ENCODE results near the gene SIL1. TPM values are rescaled to one million over a fixed set of nuclear protein-coding genes. Genes with fewer than 3 reads are reported as not detected.
"Not testable (repeated sequence)": the region's sequence is repeated elsewhere in the genome, so short reads cannot be mapped to it uniquely, and the experiment has no call there.

Gene SIL1
- total RNA-seq, 1 donor from 2014 or later = 76.7 TPM

DNA sequence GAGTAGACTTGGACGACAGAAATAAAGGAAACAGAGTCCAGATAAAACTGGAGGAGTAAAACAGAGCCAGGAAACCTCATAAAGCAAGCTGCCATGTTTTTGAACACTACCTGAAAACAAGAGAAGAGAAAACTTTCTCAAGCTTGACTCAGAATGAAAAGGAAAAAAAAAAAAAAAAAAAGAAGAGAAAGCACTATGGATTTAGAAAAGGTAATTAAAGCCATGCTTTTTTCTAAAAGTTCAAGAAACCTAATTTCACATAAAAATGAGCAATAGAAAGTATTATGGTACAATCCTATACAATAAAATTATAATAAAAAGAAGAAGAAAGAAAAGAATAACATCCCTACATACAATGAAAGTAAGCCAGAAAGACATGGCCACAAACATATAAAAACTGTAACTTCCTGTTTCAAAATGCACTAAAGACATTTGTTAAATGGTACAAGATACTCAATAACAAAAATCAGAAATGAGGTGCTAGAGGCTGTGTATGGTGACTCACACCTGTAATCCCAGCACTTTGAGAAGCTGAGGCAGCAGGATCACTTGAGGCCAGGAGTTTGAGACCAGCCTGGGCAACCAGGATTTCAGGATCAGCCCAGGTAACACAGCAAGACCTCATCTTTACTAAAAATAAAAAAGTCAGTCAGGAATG lies 129.5 kb downstream of the SIL1 start:
- no peak for DNase-seq (ENCODE audit: low spot score)

DNA sequence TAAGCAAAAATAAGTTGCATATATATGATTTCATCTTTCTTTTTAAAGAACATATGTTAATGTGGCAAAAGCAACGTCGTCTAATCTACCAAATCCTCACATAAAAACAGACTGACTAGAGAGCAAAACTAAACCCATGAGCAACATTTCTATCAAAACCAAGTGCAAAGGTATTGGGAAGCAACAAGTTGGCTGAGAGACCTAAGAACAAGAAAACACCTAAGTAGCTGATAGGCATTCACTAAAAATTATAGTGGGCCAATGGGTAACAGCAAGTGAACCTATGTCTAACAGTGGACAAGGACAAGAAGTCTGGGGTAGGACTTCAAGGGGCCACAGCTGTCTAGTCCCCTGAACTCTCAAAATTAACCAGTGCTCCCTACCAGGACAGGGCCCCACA lies 130.1 kb downstream of the SIL1 start:
- DNase-seq (ENCODE audit: low spot score) = no peak

GRCh38 chr5:139065306-139065705 lies 132.9 kb downstream of the SIL1 start:
- DNase-seq (ENCODE audit: low spot score) = no peak

- peak; percentile 12 for DNase-seq (ENCODE audit: low spot score)
Observed at GRCh38 chr5:139064613-139065012, 133.6 kb downstream of the SIL1 start.

GRCh38 chr5:139063664-139064054 lies 134.5 kb downstream of the SIL1 start:
- no peak for DNase-seq (ENCODE audit: low spot score)

- DNase-seq (ENCODE audit: low spot score) = no peak
Observed at GRCh38 chr5:139062910-139063663, 135.1 kb downstream of the SIL1 start.

- DNase-seq (ENCODE audit: low spot score) = no peak
Observed at GRCh38 chr5:139061856-139062255, 136.3 kb downstream of the SIL1 start.

GRCh38 chr5:139061274-139061673 lies 136.9 kb downstream of the SIL1 start:
- DNase-seq (ENCODE audit: low spot score) = peak; percentile 63

DNA sequence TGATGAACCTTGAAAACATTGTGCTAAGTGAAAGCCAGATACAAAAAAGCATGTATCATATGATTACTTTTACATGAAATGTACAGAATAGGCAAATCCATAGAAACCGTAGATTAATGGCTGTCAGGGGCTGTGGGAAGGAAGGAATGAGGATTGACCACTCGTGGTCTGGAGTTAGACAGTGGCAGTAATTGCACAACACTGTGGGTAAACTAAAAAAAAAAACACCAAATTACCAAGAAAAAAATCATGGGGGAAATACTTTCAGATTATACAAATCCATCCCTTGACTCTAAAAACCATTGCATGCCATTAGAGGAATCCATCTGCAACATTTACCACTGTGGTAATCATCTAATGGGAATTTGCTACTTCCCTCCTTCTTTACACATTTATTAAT lies 140.0 kb downstream of the SIL1 start:
- no peak for DNase-seq (ENCODE audit: low spot score)

- DNase-seq (ENCODE audit: low spot score) = not testable (repeated sequence)
Observed at GRCh38 chr5:139057045-139057939, 140.9 kb downstream of the SIL1 start.

- DNase-seq (ENCODE audit: low spot score) = no peak
Observed at GRCh38 chr5:139052975-139053374, 145.2 kb downstream of the SIL1 start.

GRCh38 chr5:139051392-139051791 lies 146.8 kb downstream of the SIL1 start:
- no peak for DNase-seq (ENCODE audit: low spot score)

GRCh38 chr5:139050432-139050831 lies 147.7 kb downstream of the SIL1 start:
- no peak for DNase-seq (ENCODE audit: low spot score)

GRCh38 chr5:139049780-139050179 lies 148.4 kb downstream of the SIL1 start:
- no peak for DNase-seq (ENCODE audit: low spot score)

DNA sequence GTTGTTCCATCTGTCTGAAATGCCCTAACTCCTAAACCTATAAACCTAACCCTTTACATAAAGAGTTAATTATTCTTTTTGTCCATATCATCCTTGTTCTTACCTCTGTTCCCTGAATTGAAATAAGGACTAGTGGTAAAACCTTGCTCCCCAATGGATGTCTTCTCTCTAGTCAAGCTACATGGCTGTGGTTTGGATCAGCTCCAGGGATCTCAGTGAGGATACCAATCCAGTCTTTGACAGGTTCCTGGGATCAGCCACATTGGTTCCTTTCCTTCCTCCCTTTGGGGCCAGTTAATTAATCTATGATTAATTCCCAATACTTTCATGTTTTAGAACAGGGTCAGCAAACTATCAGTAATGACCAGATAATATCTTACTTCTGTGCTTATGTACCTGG lies 151.6 kb downstream of the SIL1 start:
- no peak for DNase-seq (ENCODE audit: low spot score)

- no peak for DNase-seq (ENCODE audit: low spot score)
Observed at GRCh38 chr5:139043157-139043905, 154.8 kb downstream of the SIL1 start.

DNA sequence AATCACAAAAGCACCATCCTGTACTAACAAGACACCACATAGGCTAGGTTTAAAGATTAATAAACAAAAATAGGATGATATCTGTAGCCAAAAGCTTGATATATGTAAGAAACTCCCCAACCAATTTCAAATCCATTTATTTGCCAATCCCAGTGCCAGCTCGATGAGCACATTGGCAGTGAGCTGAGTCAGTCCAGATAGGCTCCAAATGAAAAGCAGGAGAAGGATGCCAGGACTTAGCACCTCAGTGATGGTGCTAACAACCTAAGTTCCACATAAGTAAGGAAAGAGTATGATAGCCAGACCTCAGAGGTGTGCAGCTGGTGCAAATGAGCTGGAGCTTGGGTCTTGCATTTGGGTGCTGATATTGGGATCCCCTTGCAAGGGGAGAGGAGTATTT lies 158.1 kb downstream of the SIL1 start:
- DNase-seq (ENCODE audit: low spot score) = no peak

DNA sequence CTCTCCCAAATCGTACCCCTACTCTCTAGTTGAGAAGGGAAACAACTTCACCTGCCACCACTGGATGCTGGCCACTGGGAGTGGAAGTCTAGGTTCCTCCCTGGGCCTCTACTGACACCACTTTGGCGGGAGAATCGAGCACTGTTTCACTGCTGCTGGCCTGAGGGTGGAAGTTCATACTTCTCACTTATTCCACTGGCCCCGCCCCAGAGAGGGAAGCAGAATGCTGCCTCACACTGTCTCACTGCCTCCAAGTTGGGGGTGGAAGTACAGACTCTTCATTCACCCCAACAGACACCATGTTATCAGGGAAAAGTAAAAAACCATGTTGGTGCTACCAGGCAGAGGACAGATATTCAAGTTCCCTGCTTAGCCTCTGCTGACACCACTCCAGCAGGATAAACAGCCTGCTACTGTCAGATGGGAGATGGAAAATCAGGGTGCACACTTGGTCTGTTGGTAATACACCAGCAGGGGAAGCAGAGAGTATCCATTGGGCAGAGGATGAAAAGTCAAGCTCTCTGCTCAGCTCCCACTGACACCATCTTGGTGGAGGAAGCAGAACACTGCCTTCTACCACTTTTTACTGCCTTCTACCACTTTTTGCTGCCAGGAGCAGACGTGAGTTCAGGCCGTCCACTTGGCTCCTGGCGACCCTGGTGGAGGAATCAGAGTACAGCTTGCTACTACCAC lies 159.4 kb downstream of the SIL1 start:
- no peak for DNase-seq (ENCODE audit: low spot score)

- DNase-seq (ENCODE audit: low spot score) = no peak
Observed at GRCh38 chr5:139037732-139038131, 160.4 kb downstream of the SIL1 start.

- not testable (repeated sequence) for DNase-seq (ENCODE audit: low spot score)
Observed at GRCh38 chr5:139036332-139036731, 161.8 kb downstream of the SIL1 start.

GRCh38 chr5:139027150-139027549 lies 171.0 kb downstream of the SIL1 start:
- no peak for DNase-seq (ENCODE audit: low spot score)

Measured in mucosa of gallbladder (tissue), 1 donor.